ENCODE data around the gene OR5H14.

GRCh38 chr3:98130421-98130820 lies 16.9 kb upstream of the OR5H14 start, which contains the start of gene OR5H1:
- TF ChIP-seq CTCF (IDR thresholded peaks at IDR 0.05) (no peak), POLR2A (IDR thresholded peaks at IDR 0.05) (no peak), POLR2AphosphoS5 (IDR thresholded peaks at IDR 0.05) (no peak)
